Measurements from ENCODE around the gene TIFAB.
A peak's percentile ranks its signal among the peaks of the same experiment; 100 is the strongest.

The TIFAB gene

DNA sequence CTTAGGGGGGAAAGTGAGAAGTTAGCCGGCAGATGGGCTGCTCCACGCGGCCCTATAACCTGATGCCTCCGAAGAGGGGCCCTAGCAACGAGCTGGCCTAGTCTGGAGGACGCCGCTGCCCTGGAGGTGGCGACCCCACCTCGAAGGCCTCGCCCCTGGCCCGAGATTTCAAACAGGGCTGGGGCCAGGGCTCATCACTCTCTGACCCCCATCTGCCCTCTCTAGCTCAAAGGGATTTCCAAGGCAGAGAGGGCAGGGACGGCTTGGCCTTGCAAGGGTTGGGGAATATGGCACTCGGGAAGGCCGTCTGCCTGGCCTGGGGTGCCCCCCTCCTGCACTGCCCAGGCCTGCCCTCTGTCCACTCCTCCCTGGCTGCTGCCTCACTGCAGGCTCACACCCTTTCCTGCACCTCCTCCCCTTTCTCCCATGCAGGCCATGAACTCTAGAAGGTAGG is 25.5 kb upstream of the TIFAB start:
- POLR2A ChIA-PET, result no interaction called here
- Histone ChIP-seq H3K4me1 (ENCODE audit: control insufficient read depth, insufficient read depth, low read length) (peaks cover 5% of the 10 kb centered on the region; the same call in 1 of the 2 replicates), H3K36me3 (ENCODE audit: control insufficient read depth in 2 of 2, insufficient read depth in 1 of 2, low read length in 2 of 2) (no peaks in the 10 kb centered on the region), H3K4me3 (ENCODE audit: low read depth, low read length) (no peak overlapping the region), H3K9me3 (ENCODE audit: control insufficient read depth, insufficient read depth, low read depth, low read length) (no peaks in the 10 kb centered on the region), H3K27ac (ENCODE audit: extremely low read depth, low read depth, low read length) (no peak overlapping the region)
- TF ChIP-seq ZNF239 (tag by site-specific recombination; IDR thresholded peaks at IDR 0.05) (no peak), ZNF768 (tag by site-specific recombination; IDR thresholded peaks at IDR 0.05) (no peak), ZBTB8A (tag by site-specific recombination; IDR thresholded peaks at IDR 0.05) (no peak), GLIS2 (tag by site-specific recombination; IDR thresholded peaks at IDR 0.05) (0 out of 2 replicates have a peak, but pooled peaks have one; percentile 15)
- TF ChIP-seq, protein P1, sequence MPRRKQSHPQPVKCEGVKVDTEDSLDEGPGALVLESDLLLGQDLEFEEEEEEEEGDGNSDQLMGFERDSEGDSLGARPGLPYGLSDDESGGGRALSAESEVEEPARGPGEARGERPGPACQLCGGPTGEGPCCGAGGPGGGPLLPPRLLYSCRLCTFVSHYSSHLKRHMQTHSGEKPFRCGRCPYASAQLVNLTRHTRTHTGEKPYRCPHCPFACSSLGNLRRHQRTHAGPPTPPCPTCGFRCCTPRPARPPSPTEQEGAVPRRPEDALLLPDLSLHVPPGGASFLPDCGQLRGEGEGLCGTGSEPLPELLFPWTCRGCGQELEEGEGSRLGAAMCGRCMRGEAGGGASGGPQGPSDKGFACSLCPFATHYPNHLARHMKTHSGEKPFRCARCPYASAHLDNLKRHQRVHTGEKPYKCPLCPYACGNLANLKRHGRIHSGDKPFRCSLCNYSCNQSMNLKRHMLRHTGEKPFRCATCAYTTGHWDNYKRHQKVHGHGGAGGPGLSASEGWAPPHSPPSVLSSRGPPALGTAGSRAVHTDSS (tag by site-specific recombination; IDR thresholded peaks at IDR 0.05), result no peak
- CTCF ChIA-PET, result interaction anchor here (0.6 to 4.8 kb wide), 3 partner anchors 11 to 204 kb away, joined by 3 to 31 read pairs (median 5); no protein-coding TSS in a partner anchor

DNA sequence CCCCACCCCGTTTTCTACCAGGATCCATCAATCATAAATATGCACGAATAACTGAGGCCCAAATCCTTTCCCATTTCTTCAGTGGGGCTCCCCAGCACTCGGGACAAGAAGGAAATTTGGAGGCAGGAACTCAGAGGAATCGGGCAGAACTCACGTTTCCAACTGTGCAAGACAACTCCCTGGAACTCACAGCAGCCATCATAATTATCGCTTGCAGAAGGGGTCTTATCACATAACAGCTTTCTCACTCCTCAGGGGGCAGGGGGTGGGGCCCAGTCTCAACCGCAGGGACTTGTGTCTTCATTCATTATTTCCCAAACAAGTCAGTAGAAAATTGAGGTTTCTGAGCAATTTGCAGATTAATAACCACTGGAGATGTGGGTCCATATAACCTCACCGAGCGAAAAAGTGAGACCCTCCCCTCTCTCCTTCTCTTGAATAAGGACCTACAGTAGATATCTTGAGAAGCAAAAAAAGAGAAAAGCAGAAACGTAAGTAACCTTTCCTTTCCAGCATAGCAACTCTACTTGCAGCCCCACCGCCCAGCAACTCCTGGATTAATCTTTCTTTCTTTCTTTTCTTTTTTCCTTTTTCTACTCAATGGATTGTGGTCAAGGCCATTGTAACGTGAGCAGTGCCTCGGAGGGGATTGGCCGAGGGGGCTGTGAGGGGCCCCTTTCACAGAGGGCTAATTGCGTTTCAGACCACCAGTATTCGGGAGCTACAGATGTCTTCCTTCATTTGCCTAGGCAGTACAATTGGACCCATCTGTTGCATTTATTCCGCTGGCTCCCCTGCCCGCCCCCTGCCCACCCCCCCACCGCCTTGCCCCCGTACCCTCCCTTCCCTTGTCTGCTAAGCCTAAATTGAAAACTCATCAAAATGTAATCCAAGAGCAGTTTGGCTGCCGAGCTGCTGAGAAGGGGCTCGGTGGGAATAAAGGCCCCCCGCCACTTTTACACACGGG is 24.7 kb upstream of the TIFAB start:
- ChIA-PET CTCF (interaction anchor here (0.6 to 4.8 kb wide), 3 partner anchors 11 to 204 kb away, joined by 3 to 31 read pairs (median 20); no protein-coding TSS in a partner anchor), POLR2A (no interaction called here)
- H3K4me3 ChIP-seq (ENCODE audit: low read depth, low read length), result no peak overlapping the region
- H3K9me3 ChIP-seq (ENCODE audit: control insufficient read depth, insufficient read depth, low read depth, low read length), result no peaks in the 10 kb centered on the region
- TF ChIP-seq ZIC2 (tag by site-specific recombination; IDR thresholded peaks at IDR 0.05) (peak; percentile 90), ZNF175 (tag by site-specific recombination; IDR thresholded peaks at IDR 0.05) (no peak), ZNF776 (tag by site-specific recombination; IDR thresholded peaks at IDR 0.05; ENCODE audit: borderline replicate concordance) (no peak)
- TF ChIP-seq, protein P2, sequence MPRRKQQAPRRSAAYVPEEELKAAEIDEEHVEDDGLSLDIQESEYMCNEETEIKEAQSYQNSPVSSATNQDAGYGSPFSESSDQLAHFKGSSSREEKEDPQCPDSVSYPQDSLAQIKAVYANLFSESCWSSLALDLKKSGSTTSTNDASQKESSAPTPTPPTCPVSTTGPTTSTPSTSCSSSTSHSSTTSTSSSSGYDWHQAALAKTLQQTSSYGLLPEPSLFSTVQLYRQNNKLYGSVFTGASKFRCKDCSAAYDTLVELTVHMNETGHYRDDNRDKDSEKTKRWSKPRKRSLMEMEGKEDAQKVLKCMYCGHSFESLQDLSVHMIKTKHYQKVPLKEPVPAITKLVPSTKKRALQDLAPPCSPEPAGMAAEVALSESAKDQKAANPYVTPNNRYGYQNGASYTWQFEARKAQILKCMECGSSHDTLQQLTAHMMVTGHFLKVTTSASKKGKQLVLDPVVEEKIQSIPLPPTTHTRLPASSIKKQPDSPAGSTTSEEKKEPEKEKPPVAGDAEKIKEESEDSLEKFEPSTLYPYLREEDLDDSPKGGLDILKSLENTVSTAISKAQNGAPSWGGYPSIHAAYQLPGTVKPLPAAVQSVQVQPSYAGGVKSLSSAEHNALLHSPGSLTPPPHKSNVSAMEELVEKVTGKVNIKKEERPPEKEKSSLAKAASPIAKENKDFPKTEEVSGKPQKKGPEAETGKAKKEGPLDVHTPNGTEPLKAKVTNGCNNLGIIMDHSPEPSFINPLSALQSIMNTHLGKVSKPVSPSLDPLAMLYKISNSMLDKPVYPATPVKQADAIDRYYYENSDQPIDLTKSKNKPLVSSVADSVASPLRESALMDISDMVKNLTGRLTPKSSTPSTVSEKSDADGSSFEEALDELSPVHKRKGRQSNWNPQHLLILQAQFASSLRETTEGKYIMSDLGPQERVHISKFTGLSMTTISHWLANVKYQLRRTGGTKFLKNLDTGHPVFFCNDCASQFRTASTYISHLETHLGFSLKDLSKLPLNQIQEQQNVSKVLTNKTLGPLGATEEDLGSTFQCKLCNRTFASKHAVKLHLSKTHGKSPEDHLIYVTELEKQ (tag by site-specific recombination; IDR thresholded peaks at IDR 0.05; ENCODE audit: borderline replicate concordance), result no peak
- H3K36me3 ChIP-seq (ENCODE audit: control insufficient read depth in 2 of 2, insufficient read depth in 1 of 2, low read length in 2 of 2), result no peaks in the 10 kb centered on the region
- peaks cover 5% of the 10 kb centered on the region; the same call in 1 of the 2 replicates for H3K4me1 ChIP-seq (ENCODE audit: control insufficient read depth, insufficient read depth, low read length)
- H3K27ac ChIP-seq (ENCODE audit: extremely low read depth, low read depth, low read length), result no peak overlapping the region

DNA sequence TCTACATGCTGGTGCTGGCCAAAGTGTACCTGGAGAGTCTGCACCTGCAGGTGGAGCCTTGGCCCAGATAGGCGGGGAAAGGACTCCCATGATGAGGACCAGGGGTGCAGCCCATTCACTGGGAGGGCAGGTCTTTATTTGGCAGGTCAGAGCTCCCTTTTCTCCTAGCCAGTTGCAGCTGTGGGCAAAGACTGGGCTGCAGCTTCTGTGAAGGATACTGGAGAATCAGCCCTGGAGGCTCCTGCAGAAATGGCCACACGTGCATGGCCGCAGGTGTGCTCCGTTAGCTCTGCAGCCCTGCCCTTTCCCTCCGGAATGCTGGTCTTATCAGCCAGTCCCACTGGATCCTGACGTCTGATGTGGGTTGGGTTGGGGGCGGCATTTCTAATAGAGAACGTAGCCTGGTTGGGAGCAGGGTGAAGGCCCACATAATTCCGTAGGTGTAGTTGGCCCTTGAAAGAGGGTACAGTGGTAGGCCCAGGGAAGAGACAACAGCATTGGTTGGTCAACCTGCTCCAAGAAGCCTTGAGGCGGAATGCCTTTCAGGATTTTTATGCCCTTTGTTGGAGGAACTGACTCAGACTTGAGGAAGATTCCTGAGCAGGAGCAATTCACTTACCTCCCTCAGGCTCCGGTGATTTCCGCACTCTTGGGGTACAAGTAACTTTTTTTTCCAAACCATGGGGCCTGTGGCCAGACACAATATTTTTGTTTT is 22.0 kb upstream of the TIFAB start:
- CTCF ChIA-PET, result interaction anchor here (1.2 to 2.7 kb wide), 6 partner anchors 8 to 93 kb away, joined by 4 to 20 read pairs (median 7); no protein-coding TSS in a partner anchor
- no peak for TF ChIP-seq ZNF585B (tag by site-specific recombination; IDR thresholded peaks at IDR 0.05)
- TF ChIP-seq OVOL3 (tag by site-specific recombination; IDR thresholded peaks at IDR 0.05), result no peak
- peak; percentile 87 for TF ChIP-seq ZFHX2 (tag by site-specific recombination; conservative IDR thresholded peaks at IDR 0.05)
- TF ChIP-seq EGR2 (tag by site-specific recombination; IDR thresholded peaks at IDR 0.05; ENCODE audit: low read depth), result peak; percentile 94
- H3K4me3 ChIP-seq (ENCODE audit: low read depth, low read length), result no peak overlapping the region
- POLR2A ChIA-PET, result no interaction called here
- peaks cover 5% of the 10 kb centered on the region; the same call in 1 of the 2 replicates for H3K4me1 ChIP-seq (ENCODE audit: control insufficient read depth, insufficient read depth, low read length)
- H3K9me3 ChIP-seq (ENCODE audit: control insufficient read depth, insufficient read depth, low read depth, low read length), result no peaks in the 10 kb centered on the region
- H3K36me3 ChIP-seq (ENCODE audit: control insufficient read depth in 2 of 2, insufficient read depth in 1 of 2, low read length in 2 of 2), result no peaks in the 10 kb centered on the region
- H3K27ac ChIP-seq (ENCODE audit: extremely low read depth, low read depth, low read length), result no peak overlapping the region
